Measurements from ENCODE around the gene KDELR1. TPM values are rescaled to one million over a fixed set of nuclear protein-coding genes. Genes with fewer than 3 reads are reported as not detected.

Gene KDELR1
- total and polyA plus RNA-seq, 3 donors from 2014 or later = 149 to 187 (median 155) TPM

GRCh38 chr19:48398375-48399235 is 7.3 kb upstream of the KDELR1 start:
- WGBS, 2 donors = 5 to 17% methylated on average over 30 to 92 of the region's 104 CpGs
- Histone ChIP-seq H3K4me1 (peaks cover 15% of the 10 kb centered on the region), H3K36me3 (ENCODE audit: low read depth, missing control alignments) (no peaks in the 10 kb centered on the region), H3K4me3 (peak overlapping the region; percentile 26 to 31), H3K27me3 (no peaks in the 10 kb centered on the region), H3K9me3 (no peaks in the 10 kb centered on the region), H3K27ac (peak overlapping the region in 1 of 2 donors; percentile 30)
- TF ChIP-seq CTCF (IDR thresholded peaks at IDR 0.05) (no peak), POLR2A (IDR thresholded peaks at IDR 0.05) (no peak)
- DNase-seq = peak; percentile 92
- intact Hi-C loops (cut with DNase I; ENCODE audit: low total_unique reads) = no loop called here

GRCh38 chr19:48398102-48398374 is 6.7 kb upstream of the KDELR1 start:
- Histone ChIP-seq H3K9me3 (no peaks in the 10 kb centered on the region), H3K36me3 (ENCODE audit: low read depth, missing control alignments) (no peaks in the 10 kb centered on the region), H3K27ac (peak overlapping the region in 1 of 2 donors; percentile 30), H3K4me3 (peak overlapping the region; percentile 26 to 31), H3K4me1 (peaks cover 18% of the 10 kb centered on the region), H3K27me3 (no peaks in the 10 kb centered on the region)
- no peak for DNase-seq
- TF ChIP-seq POLR2A (IDR thresholded peaks at IDR 0.05) = no peak
- no peak for TF ChIP-seq CTCF (IDR thresholded peaks at IDR 0.05)
- intact Hi-C loops (cut with DNase I; ENCODE audit: low total_unique reads) = no loop called here
- WGBS, 2 donors = 1 to 4% methylated on average over 17 of the region's 17 CpGs

GRCh38 chr19:48397263-48398101 is 6.1 kb upstream of the KDELR1 start:
- no peaks in the 10 kb centered on the region for H3K27me3 ChIP-seq
- peak overlapping the region; percentile 26 to 31 for H3K4me3 ChIP-seq
- peaks cover 18% of the 10 kb centered on the region for H3K4me1 ChIP-seq
- intact Hi-C loops (cut with DNase I; ENCODE audit: low total_unique reads) = no loop called here
- TF ChIP-seq CTCF (IDR thresholded peaks at IDR 0.05) = no peak
- TF ChIP-seq POLR2A (IDR thresholded peaks at IDR 0.05) = no peak
- 32 to 35% methylated on average over 22 of the region's 22 CpGs for WGBS, 2 donors
- peak overlapping the region in 1 of 2 donors; percentile 30 for H3K27ac ChIP-seq
- H3K36me3 ChIP-seq (ENCODE audit: low read depth, missing control alignments) = no peaks in the 10 kb centered on the region
- no peaks in the 10 kb centered on the region for H3K9me3 ChIP-seq
- no peak for DNase-seq

- 75 to 85% methylated on average over 1 to 2 of the region's 2 CpGs for WGBS, 2 donors
- peaks cover 18% of the 10 kb centered on the region for H3K4me1 ChIP-seq
- intact Hi-C loops (cut with DNase I; ENCODE audit: low total_unique reads) = no loop called here
- H3K27ac ChIP-seq = no peak overlapping the region
- H3K4me3 ChIP-seq = no peak overlapping the region
- no peaks in the 10 kb centered on the region for H3K27me3 ChIP-seq
- no peak for TF ChIP-seq CTCF (IDR thresholded peaks at IDR 0.05)
- TF ChIP-seq POLR2A (IDR thresholded peaks at IDR 0.05) = no peak
- no peaks in the 10 kb centered on the region for H3K36me3 ChIP-seq (ENCODE audit: low read depth, missing control alignments)
- no peaks in the 10 kb centered on the region for H3K9me3 ChIP-seq
- no peak for DNase-seq
Measured at GRCh38 chr19:48396824-48397176, 5.4 kb upstream of the KDELR1 start.
